Calu3 (cell line): Measurements from ENCODE around the gene APMAP. TPM values are rescaled to one million over a fixed set of nuclear protein-coding genes. Genes with fewer than 3 reads are reported as not detected.

Experiments
- BruUV-seq: library from RNA; stranded (reverse); fragments of 400-500 nt; replicated peaks from 2 replicates; lab custom pipeline; 2021; lab: Mats Ljungman, UMichigan
- CTCF ChIA-PET: fragments of 300-600 bp; sonication (Branson Sonifier 250); formaldehyde crosslinking; loops from one replicate; lab custom pipeline; 2022; ENCODE audit warnings: antibody characterized with exemption; lab: Charles Lee
- DNase-seq: peaks from one replicate; pipeline ENCODE4 v3.0.0; 2022
- H3K27ac Mint-ChIP-seq: one replicate; pipeline ENCODE4 v1.8.0; 2022; ENCODE audit warnings: mixed read lengths; ENCODE audit not compliant: unreplicated experiment
- H3K27me3 Mint-ChIP-seq: one replicate; pipeline ENCODE4 v1.8.0; 2022; ENCODE audit warnings: mixed read lengths; ENCODE audit not compliant: unreplicated experiment
- H3K36me3 Mint-ChIP-seq: one replicate; pipeline ENCODE4 v1.8.0; 2022; ENCODE audit warnings: mild to moderate bottlenecking, moderate library complexity, mixed read lengths; ENCODE audit not compliant: insufficient read depth, unreplicated experiment
- H3K4me1 Mint-ChIP-seq: one replicate; pipeline ENCODE4 v1.8.0; 2022; ENCODE audit warnings: mild to moderate bottlenecking, low read depth, mixed read lengths; ENCODE audit not compliant: unreplicated experiment
- H3K4me3 Mint-ChIP-seq: one replicate; pipeline ENCODE4 v1.8.0; 2022; ENCODE audit warnings: mild to moderate bottlenecking, low read depth, moderate library complexity, mixed read lengths; ENCODE audit not compliant: unreplicated experiment
- H3K9me3 Mint-ChIP-seq: one replicate; pipeline ENCODE4 v1.8.0; 2022; ENCODE audit warnings: low read depth, mixed read lengths; ENCODE audit not compliant: unreplicated experiment
- CTCF ChIP-seq: fragments of 200-600 bp; IDR thresholded peaks from one replicate; pipeline ENCODE4 v1.8.0; 2022; ENCODE audit warnings: antibody characterized with exemption; ENCODE audit not compliant: unreplicated experiment
- intact Hi-C: fragments of 100-400 bp; cut with micrococcal nuclease; formaldehyde crosslinking; loops from one replicate; pipeline ENCODE4 v1.10.0; 2022; ENCODE audit not compliant: unreplicated experiment
- total RNA-seq: library from RNA; stranded (reverse); gene quantifications from 2 replicates; pipeline ENCODE4 v1.2.3, GENCODE V29; 2022

APMAP gene
- total RNA-seq, 1 experiment from 2014 or later: 30.7 TPM

GRCh38 chr20:24957326-24958016 lies 35.1 kb downstream of the APMAP start:
- intact Hi-C loops: no loop called here
- H3K36me3 Mint-ChIP-seq: no peaks in the 10 kb centered on the region
- H3K4me1 Mint-ChIP-seq: no peaks in the 10 kb centered on the region
- no peaks in the 10 kb centered on the region for H3K9me3 Mint-ChIP-seq
- no peak for TF ChIP-seq CTCF
- H3K27me3 Mint-ChIP-seq: no peaks in the 10 kb centered on the region
- no TSS peak for BruUV-seq
- no peak for DNase-seq
- H3K4me3 Mint-ChIP-seq: no peak overlapping the region
- H3K27ac Mint-ChIP-seq: no peak overlapping the region
- CTCF ChIA-PET: no interaction called here

- H3K4me1 Mint-ChIP-seq: no peaks in the 10 kb centered on the region
- intact Hi-C loops: no loop called here
- no peak overlapping the region for H3K27ac Mint-ChIP-seq
- H3K27me3 Mint-ChIP-seq: no peaks in the 10 kb centered on the region
- BruUV-seq: no TSS peak
- H3K9me3 Mint-ChIP-seq: no peaks in the 10 kb centered on the region
- CTCF ChIA-PET: no interaction called here
- no peak overlapping the region for H3K4me3 Mint-ChIP-seq
- no peak for TF ChIP-seq CTCF
- H3K36me3 Mint-ChIP-seq: no peaks in the 10 kb centered on the region
- no peak for DNase-seq
These were observed 36.3 kb downstream of the APMAP start for GRCh38 chr20:24956001-24956841.

GRCh38 chr20:24955045-24955444 lies 37.5 kb downstream of the APMAP start:
- Mint-ChIP-seq H3K4me3 (no peak overlapping the region), H3K27ac (no peak overlapping the region), H3K9me3 (no peaks in the 10 kb centered on the region), H3K4me1 (no peaks in the 10 kb centered on the region), H3K36me3 (no peaks in the 10 kb centered on the region), H3K27me3 (no peaks in the 10 kb centered on the region)
- CTCF ChIA-PET: no interaction called here
- TF ChIP-seq CTCF: no peak
- no TSS peak for BruUV-seq
- DNase-seq: no peak
- intact Hi-C loops: no loop called here

GRCh38 chr20:24954566-24954965 lies 38.0 kb downstream of the APMAP start:
- Mint-ChIP-seq H3K36me3 (no peaks in the 10 kb centered on the region), H3K27me3 (no peaks in the 10 kb centered on the region), H3K4me3 (no peak overlapping the region), H3K4me1 (no peaks in the 10 kb centered on the region), H3K9me3 (no peaks in the 10 kb centered on the region), H3K27ac (no peak overlapping the region)
- DNase-seq: no peak
- CTCF ChIA-PET: no interaction called here
- BruUV-seq: no TSS peak
- no peak for TF ChIP-seq CTCF
- intact Hi-C loops: no loop called here
